ENCODE results near the gene EXOSC10.
"Not testable (repeated sequence)": the region's sequence is repeated elsewhere in the genome, so short reads cannot be mapped to it uniquely, and the experiment has no call there.

EXOSC10 gene

DNA sequence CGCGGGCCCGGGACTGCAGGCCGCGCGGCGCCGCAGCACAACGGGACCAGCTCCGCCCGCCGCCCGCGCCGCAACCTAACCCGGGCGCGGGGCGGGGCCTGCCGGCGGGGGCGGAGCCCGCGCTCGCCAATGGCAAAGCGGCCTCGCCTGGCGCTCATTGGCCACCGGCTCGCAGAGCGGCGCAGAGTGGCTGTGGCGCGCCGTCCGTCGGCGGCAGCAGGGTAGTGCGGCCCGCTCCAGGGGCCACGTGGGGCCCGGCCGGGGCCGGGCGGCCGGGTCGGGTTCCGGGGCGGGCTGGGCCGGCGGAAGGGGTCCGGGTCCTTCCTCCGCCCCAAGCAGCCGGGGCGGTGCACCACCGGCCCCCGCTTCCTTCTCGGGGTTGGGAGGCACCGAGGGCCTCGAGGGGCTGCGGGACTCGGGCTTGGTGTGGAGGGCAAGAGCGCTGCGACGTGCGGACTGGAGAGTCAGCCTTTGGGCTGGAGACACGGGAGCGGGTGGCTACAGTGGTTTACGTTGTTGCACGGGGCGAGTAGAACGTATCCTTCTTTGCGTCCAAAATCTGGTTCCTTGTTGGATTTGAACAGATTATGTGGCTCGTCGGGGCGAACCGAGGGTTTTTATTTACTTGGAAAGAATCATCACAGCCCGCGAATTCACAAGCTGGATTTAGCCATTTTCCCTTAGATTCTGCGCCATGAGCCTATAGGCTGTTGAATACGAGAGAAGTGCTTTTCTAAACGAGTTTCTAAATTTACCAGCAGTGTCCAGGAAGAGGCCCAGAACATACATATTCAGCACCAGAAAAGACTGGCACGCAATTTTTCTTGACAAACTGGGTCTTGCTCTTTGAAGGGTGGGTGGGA, 39.5 kb downstream of the EXOSC10 start, which contains the start of gene SRM:
Gene SRM (minus strand): TSS at position 51 of the 863 bp plus-strand sequence. CDS start 75 bp downstream, outside the sequence.
- peak; percentile 88 for DNase-seq

DNA sequence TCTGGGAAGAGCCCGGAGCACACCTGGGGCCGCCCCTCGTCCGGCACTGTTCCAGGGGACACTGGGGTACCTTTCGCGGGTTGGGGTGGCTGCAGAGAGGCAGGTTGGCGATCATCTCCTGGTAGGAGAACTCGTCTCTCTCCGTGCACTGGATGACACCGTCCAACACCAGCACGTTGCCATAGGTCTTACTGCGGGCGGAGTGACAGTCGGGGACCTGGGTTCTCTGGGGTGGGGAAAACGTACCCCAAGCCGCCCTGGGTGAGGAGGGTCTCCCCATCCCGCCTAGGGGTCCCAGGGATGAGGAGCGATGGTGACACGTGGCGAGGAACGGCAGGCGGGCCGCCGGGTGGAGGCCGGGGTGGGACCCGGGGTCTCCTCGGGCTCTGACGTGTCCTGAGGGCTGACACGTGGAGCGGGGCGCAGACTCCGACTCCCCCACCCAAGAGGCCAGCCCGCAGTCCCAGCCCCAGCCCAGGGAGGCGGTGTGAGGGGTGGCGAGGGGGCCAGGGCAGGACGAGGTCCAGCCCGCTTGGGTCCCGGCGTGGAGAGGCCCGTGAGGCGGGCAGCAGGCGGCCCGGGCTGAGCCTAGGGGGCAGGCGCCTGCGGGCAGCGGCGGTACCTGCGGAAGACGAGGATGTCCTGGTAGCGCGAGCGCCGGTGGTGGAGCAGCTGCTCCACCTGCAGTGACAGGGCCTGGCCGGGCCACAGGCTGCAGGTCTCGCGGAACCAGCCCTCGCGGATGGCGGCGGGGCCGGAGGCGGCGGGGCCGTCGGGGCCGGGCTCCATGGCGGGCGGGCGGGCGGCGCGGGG, 40.3 kb downstream of the EXOSC10 start:
- peak; percentile 58 for DNase-seq

DNA sequence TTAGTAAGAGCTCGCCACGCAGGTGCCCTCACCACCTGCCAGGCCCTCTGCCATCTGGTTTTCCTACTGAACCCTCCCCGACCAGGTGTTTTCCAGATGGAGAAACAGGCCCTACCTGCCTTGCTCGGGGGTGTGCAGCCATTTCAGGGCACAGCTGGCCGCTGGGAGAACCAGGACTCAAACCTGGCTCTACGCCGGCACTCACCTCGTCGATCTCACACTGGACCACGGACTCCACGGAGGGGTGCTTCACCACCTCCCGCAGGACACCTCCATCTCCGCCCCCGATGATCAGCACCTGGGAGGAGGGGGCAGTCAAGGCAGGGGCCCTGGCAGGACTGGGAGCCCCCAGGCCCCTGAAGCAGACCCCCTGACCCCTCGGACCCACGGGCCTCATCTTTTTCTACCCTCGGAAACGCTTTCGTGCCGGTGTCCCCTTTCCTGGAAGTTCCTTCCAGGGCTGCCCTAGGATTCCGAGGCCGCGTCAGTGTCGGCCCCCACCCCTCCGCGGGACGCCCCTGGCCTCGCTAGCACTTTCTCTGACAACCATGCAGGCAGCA, 41.0 kb downstream of the EXOSC10 start:
- DNase-seq: no peak

- no peak for DNase-seq
Measured at GRCh38 chr1:11058026-11058425, 41.6 kb downstream of the EXOSC10 start.

DNA sequence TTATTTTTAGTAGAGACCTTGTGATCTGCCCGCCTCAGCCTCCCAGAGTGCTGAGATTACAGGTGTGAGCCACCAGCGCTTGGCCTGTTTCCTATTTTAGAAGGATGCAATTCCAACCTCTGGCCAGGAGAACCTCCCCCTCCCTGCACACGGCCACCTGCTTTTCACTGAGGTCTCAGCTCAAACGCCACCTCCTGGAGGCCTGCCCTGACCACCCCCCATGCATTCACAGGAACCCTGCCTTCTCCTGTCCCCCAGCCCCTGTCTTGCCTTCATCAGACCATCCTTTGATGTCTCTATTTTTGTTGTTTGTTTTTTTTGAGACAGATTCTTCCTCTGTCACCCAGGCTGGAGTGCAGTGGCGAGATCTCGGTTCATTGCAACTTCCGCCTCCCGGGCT, 42.2 kb downstream of the EXOSC10 start:
- no peak for DNase-seq

DNA sequence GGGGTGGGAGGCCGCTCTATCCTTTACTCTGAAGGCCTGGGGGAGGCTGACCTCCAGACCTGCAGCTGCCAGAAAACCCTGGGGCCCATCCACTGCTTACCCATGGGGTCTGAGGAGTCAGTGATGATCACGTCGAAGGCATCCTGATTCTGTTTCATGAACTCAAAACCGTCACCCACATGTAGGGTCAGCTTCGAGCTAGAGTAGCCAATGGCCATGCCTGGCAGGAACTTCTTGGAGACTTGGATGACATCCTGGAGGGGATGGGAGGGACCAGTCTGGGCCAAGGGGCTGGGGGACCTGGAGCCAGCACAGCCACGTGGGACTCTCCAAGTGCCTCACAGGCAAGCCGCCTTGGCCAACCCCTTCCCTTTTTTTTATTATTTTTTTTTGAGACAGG, 43.2 kb downstream of the EXOSC10 start:
- no peak for DNase-seq

GRCh38 chr1:11055676-11056075, 44.0 kb downstream of the EXOSC10 start:
- DNase-seq: no peak

DNA sequence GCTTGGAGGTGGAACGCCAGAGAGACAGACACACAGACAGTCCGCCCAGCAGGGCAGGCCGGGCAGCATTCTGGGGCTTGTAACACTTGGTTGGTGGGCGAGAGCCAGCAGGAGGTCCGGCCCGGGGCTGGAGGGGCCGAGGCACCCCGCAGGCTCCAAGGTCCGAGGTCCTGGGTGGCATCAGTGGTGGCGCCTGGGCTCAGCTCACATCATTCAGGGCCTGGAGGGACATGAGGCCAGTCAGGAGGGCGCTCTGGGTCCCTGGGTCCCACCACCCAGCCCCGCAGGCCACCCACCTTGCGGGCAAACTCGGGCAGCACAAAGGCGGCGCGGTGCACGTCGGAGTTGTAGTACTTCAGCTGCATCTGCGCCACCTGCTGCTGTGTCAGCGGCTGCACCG, 45.0 kb downstream of the EXOSC10 start:
- DNase-seq: no peak

GRCh38 chr1:11054181-11054580, 45.5 kb downstream of the EXOSC10 start:
- no peak for DNase-seq

DNA sequence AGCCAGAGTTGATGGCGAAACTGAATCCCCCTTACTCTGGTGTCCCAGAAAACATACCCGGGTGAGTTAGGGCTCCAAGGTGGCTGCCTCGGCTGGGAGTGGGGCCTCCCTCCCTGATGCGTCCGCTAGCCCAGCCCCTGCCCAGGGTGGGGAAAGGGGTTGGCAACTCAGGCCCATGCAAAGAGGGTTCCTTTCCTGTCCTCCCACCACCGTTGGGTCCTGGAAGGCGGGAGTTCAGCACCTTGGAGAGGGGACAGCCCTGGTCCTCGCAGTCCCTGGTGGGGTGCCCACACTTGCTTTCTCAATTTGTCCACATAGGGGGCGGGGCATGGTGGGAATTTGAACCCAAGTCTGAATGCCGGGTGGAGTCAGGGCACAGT, 45.9 kb downstream of the EXOSC10 start:
- DNase-seq: no peak

- DNase-seq: no peak
Measured at GRCh38 chr1:11052839-11053757, 46.6 kb downstream of the EXOSC10 start.

DNA sequence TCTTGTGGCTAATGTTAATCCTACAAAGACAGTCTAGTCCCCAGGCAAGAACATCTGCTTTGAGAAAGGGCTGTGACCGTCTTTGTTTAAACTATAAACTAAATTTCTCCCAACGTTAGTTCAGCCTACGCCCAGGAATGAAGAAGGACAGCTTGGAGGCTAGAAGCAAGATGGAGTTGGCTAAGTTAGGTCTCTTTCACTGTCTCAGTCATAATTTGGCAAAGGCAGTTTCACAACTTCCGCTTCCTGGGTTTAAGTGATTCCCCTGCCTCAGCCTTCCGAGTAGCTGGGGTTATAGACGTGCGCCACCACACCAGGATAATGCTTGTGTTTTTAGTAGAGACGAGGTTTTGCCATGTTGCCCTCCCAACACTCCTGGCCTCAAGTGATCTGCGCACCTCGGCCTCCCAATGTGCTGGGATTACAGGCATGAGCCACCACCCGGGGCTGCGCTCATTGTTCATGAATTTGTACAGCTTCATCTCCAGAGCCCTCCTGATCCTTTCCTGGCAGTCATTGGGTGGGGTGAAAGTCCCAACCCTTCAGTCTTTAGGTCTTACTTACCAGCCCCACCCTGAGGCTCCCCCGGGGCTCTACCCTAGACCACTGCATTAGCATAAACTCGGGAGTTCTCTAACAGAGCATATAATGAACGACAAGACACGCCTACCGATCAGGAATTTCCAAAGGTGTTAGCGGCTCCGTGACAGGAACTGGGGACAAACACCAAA, 47.7 kb downstream of the EXOSC10 start:
- DNase-seq: no peak

- DNase-seq: not testable (repeated sequence)
Measured at GRCh38 chr1:11051121-11051520, 48.5 kb downstream of the EXOSC10 start.

- no peak for DNase-seq
Measured at GRCh38 chr1:11046625-11047365, 52.9 kb downstream of the EXOSC10 start, which contains the start of gene MASP2. TSS of gene MASP2 (minus strand) at chr1:11047239. CDS start at chr1:11047207, 32 bp downstream.

GRCh38 chr1:11046270-11046566, 53.5 kb downstream of the EXOSC10 start:
- DNase-seq: no peak

DNA sequence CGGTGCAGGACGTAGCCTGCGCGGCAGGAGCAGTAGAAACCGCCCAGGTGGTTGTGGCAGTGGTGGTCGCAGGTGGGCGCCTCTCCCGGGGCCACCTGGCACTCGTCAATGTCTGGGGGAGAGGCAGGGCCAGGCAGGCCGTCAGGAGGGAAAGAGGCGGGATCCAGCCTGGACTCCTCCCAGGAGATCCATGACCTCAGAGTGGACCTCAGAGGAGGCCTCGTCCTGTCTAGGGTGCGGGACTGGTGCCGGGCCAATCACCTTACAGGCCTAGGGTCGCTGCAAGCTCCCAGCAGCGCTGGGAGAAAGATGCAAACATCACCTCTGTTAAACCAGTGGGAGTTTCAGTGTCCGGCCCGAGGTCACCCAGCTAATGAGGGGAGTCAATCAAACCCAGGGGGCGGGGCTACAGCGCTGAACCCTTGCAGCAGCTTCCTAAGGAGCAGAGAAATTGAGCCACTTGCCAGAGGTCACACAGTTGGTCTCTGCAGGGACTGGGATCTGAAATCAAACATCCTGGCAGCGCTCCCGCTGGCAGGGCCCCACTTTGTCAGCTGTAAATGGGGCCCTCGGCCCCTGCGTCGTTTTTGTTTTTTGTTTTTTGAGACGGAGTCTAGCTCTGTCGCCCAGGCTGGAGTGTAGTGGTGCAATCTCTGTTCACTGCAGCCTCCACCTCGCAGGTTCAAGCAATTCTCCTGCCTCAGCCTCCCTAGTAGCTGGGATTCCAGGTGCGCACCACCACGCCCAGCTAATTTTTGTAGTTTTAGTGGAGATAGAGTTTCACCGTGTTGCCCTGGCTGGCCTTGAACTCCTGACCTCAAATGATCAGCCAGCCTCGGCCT, 54.0 kb downstream of the EXOSC10 start:
- no peak for DNase-seq

- no peak for DNase-seq
Measured at GRCh38 chr1:11044849-11045427, 54.7 kb downstream of the EXOSC10 start.

- DNase-seq: no peak
Measured at GRCh38 chr1:11044086-11044848, 55.4 kb downstream of the EXOSC10 start.
